DND-41 (cell line): ENCODE data around the gene METTL15.

ENCODE experiments used
- ATAC-seq: fragments of 200-7000 bp; cut with Tn5 transposase; 3 replicates; pipeline ENCODE4 v1.9.1; 2021; ENCODE audit warnings: low read depth; ENCODE audit not compliant: insufficient read depth
- DNase-seq: peaks from one replicate; pipeline ENCODE4 v3.0.0-alpha.2; 2020
- H2AFZ ChIP-seq: 2 replicates; pipeline ENCODE4 v1.6.0; 2012; ENCODE audit warnings: low read depth, low read length
- H3K27ac ChIP-seq: 2 replicates; pipeline ENCODE4 v1.5.1; 2012; ENCODE audit warnings: low read length, inconsistent platforms
- H3K27me3 ChIP-seq: fragments of 200-600 bp; sonication (generic); 2 replicates; pipeline ENCODE4 v1.6.0; 2012; ENCODE audit warnings: low read length, mild to moderate bottlenecking, inconsistent platforms; ENCODE audit not compliant: insufficient read depth, poor library complexity
- H3K36me3 ChIP-seq: 2 replicates; pipeline ENCODE4 v1.5.1; 2012; ENCODE audit warnings: low read length, inconsistent platforms; ENCODE audit not compliant: insufficient read depth
- H3K4me1 ChIP-seq: 2 replicates; pipeline ENCODE4 v1.5.1; 2012; ENCODE audit warnings: mild to moderate bottlenecking, low read length; ENCODE audit not compliant: insufficient read depth
- H3K4me2 ChIP-seq: 2 replicates; pipeline ENCODE4 v1.6.0; 2012; ENCODE audit warnings: mild to moderate bottlenecking, moderate library complexity, low read length, inconsistent platforms; ENCODE audit not compliant: insufficient read depth
- H3K4me3 ChIP-seq, 2 experiments: fragments of 200-600 bp in 1 of 2; shearing (Covaris generic) in 1 of 2; 2 replicates each; pipeline ENCODE4 v1.5.1; 2012 to 2016; ENCODE audit warnings: inconsistent platforms in 2 of 2, low read length in 2 of 2, mild to moderate bottlenecking in 2 of 2, low read depth in 1 of 2, moderate library complexity in 1 of 2
- H3K79me2 ChIP-seq: 2 replicates; pipeline ENCODE4 v1.6.0; 2012; ENCODE audit warnings: low read length, inconsistent platforms; ENCODE audit not compliant: insufficient read depth
- H3K9ac ChIP-seq: 2 replicates; pipeline ENCODE4 v1.6.0; 2012; ENCODE audit warnings: low read depth, mild to moderate bottlenecking, inconsistent platforms, low read length, moderate library complexity
- H3K9me3 ChIP-seq: 2 replicates; pipeline ENCODE4 v1.5.1; 2012; ENCODE audit warnings: low read length, moderate library complexity, mild to moderate bottlenecking, inconsistent platforms; ENCODE audit not compliant: insufficient read depth, severe bottlenecking
- H4K20me1 ChIP-seq: 2 replicates; pipeline ENCODE4 v1.6.0; 2012; ENCODE audit warnings: low read length; ENCODE audit not compliant: insufficient read depth
- CTCF ChIP-seq: IDR thresholded peaks from 2 replicates; pipeline ENCODE4 v1.5.1; 2012; ENCODE audit warnings: borderline replicate concordance, low read length, moderate library complexity, mild to moderate bottlenecking; ENCODE audit not compliant: poor library complexity, severe bottlenecking; ENCODE audit errors: extremely low read depth
- EZH2 ChIP-seq: IDR thresholded peaks from 3 replicates; pipeline ENCODE4 v1.6.1; 2012; ENCODE audit warnings: borderline replicate concordance, low read depth, mild to moderate bottlenecking, moderate library complexity, low read length, inconsistent platforms; ENCODE audit not compliant: severe bottlenecking

The METTL15 gene

GRCh38 chr11:28144808-28145207 is 36.6 kb downstream of the METTL15 start:
- TF ChIP-seq EZH2 (no peak), CTCF (no peak)
- Histone ChIP-seq H3K9ac (no peak overlapping the region), H3K79me2 (no peaks in the 10 kb centered on the region), H3K27ac (no peak overlapping the region), H3K4me1 (no peaks in the 10 kb centered on the region), H2AFZ (no peak overlapping the region), H3K4me2 (no peak overlapping the region), H3K36me3 (peaks cover 7% of the 10 kb centered on the region; the same call in 1 of the 2 replicates), H4K20me1 (no peaks in the 10 kb centered on the region), H3K9me3 (peaks cover 13% of the 10 kb centered on the region), H3K27me3 (no peaks in the 10 kb centered on the region), H3K4me3 (no peak overlapping the region)
- DNase-seq = no peak
- no peak for ATAC-seq

DNA sequence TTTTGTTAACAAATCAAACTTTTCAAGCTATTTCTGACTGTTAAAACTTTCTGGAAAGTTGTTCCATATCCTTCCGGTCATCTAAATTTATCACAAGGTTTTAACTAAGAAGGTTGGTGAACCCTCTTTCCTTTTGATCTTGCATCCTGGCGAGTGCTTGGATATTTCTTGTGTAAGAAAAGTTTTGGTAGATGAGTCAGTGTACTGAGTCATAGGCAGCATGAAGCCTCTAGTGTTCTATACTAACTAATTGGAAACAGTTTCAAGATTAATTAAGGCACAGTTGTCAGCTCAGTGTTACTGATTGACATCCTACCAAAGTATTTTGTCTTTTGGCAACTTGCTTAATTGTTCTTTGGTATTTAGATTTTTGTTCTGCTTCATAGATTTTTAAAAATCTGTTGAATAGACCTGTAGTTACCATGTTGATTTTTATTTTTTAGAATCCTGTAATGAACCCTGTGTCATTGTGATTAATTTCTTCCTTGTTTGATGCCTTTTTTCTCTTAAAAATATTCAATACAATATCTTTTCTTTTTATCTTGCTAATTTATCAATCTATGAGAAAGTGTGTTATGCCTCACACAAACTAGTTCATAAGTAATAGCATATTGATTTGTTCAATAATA is 38.0 kb downstream of the METTL15 start:
- DNase-seq = no peak
- Histone ChIP-seq H4K20me1 (no peaks in the 10 kb centered on the region), H3K27ac (no peak overlapping the region), H3K4me1 (no peaks in the 10 kb centered on the region), H3K4me3 (no peak overlapping the region), H3K9ac (no peak overlapping the region), H3K9me3 (no peaks in the 10 kb centered on the region), H3K4me2 (no peak overlapping the region), H2AFZ (no peak overlapping the region), H3K27me3 (no peaks in the 10 kb centered on the region), H3K79me2 (no peaks in the 10 kb centered on the region), H3K36me3 (peaks cover 4% of the 10 kb centered on the region; the same call in 1 of the 2 replicates)
- TF ChIP-seq CTCF (no peak), EZH2 (no peak)
- ATAC-seq = no peak

DNA sequence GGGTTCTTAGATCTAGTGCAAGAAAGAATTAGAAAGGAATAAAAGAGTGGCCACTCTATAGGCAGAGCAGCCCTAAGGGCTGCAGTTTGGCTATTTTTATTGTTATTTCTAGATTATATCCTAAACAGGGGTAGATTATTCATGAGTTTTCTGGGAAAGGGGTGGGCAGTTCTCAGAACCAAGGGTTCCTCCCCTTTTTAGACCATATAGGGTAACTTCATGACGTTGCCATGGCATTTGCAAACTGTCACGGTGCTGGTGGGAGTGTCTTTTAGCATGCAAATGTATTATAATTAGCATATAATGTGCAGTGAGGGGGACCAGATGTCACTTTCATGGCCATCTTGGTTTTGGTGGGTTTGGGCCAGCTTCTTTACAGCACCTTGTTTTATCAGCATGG is 44.6 kb downstream of the METTL15 start:
- Histone ChIP-seq H3K9ac (no peak overlapping the region), H3K27ac (no peak overlapping the region), H2AFZ (no peak overlapping the region), H4K20me1 (no peaks in the 10 kb centered on the region), H3K9me3 (no peaks in the 10 kb centered on the region), H3K4me1 (no peaks in the 10 kb centered on the region), H3K27me3 (no peaks in the 10 kb centered on the region), H3K36me3 (peaks cover 14% of the 10 kb centered on the region), H3K79me2 (no peaks in the 10 kb centered on the region), H3K4me3 (no peak overlapping the region), H3K4me2 (no peak overlapping the region)
- no peak for DNase-seq
- no peak for TF ChIP-seq EZH2
- no peak for TF ChIP-seq CTCF
- no peak for ATAC-seq
